Endothelial cell (in vitro differentiated cells): ENCODE measurements around the gene GAB2. TPM values are rescaled to one million over a fixed set of nuclear protein-coding genes. Genes with fewer than 3 reads are reported as not detected.

Source experiments
- DNase-seq: peaks from one replicate; pipeline ENCODE4 v3.0.0; 2021; ENCODE audit warnings: low spot score
- H3K27ac Mint-ChIP-seq: one replicate; pipeline ENCODE4 v1.8.0; 2021; ENCODE audit warnings: mixed read lengths, inconsistent platforms; ENCODE audit not compliant: unreplicated experiment
- H3K27me3 Mint-ChIP-seq: one replicate; pipeline ENCODE4 v1.8.0; 2021; ENCODE audit warnings: mild to moderate bottlenecking, moderate library complexity, mixed read lengths, inconsistent platforms; ENCODE audit not compliant: unreplicated experiment
- H3K36me3 Mint-ChIP-seq: one replicate; pipeline ENCODE4 v1.8.0; 2021; ENCODE audit warnings: mild to moderate bottlenecking, low read depth, mixed read lengths, inconsistent platforms; ENCODE audit not compliant: unreplicated experiment
- H3K4me1 Mint-ChIP-seq: one replicate; pipeline ENCODE4 v1.8.0; 2021; ENCODE audit warnings: mild to moderate bottlenecking, mixed read lengths, inconsistent platforms; ENCODE audit not compliant: unreplicated experiment
- H3K4me3 Mint-ChIP-seq: one replicate; pipeline ENCODE4 v1.8.0; 2021; ENCODE audit warnings: mild to moderate bottlenecking, mixed read lengths, inconsistent platforms; ENCODE audit not compliant: unreplicated experiment
- H3K9me3 Mint-ChIP-seq: one replicate; pipeline ENCODE4 v1.8.0; 2021; ENCODE audit warnings: mixed read lengths, inconsistent platforms; ENCODE audit not compliant: unreplicated experiment
- CTCF ChIP-seq: fragments of 200-600 bp; sonication (generic); IDR thresholded peaks from one replicate; pipeline ENCODE4 v1.5.0; 2021; ENCODE audit warnings: antibody characterized with exemption; ENCODE audit not compliant: unreplicated experiment
- total RNA-seq: library from RNA; stranded (reverse); fragmentation: NEBNext Ultra II Directional; extraction: Animal tissue kit (Norgen Biotek cat#: 25700); gene quantifications from one replicate; pipeline ENCODE4 v1.2.1, GENCODE V29; 2021; ENCODE audit not compliant: unreplicated experiment

Gene GAB2
- total RNA-seq, 1 donor from 2014 or later: 81.0 TPM

- H3K36me3 Mint-ChIP-seq: peaks cover 4% of the 10 kb centered on the region
Observed at GRCh38 chr11:78402847-78403246, 14.8 kb downstream of the GAB2 start.

GRCh38 chr11:78400702-78401101 lies 16.9 kb downstream of the GAB2 start:
- DNase-seq: no peak
- peaks cover 4% of the 10 kb centered on the region for H3K36me3 Mint-ChIP-seq
- H3K4me1 Mint-ChIP-seq: peaks cover 21% of the 10 kb centered on the region
- peaks cover 1% of the 10 kb centered on the region for H3K27me3 Mint-ChIP-seq
- no peak overlapping the region for H3K4me3 Mint-ChIP-seq
- no peak overlapping the region for H3K27ac Mint-ChIP-seq
- TF ChIP-seq CTCF: no peak
- no peaks in the 10 kb centered on the region for H3K9me3 Mint-ChIP-seq

More at GRCh38 chr11:78402847-78403246, 14.8 kb downstream of the GAB2 start:
- no peak overlapping the region for H3K27ac Mint-ChIP-seq
- peaks cover 28% of the 10 kb centered on the region for H3K4me1 Mint-ChIP-seq
- no peaks in the 10 kb centered on the region for H3K9me3 Mint-ChIP-seq
- no peak for TF ChIP-seq CTCF
- no peak for DNase-seq
- H3K27me3 Mint-ChIP-seq: peaks cover 5% of the 10 kb centered on the region
- no peak overlapping the region for H3K4me3 Mint-ChIP-seq

GRCh38 chr11:78400116-78400515 lies 17.5 kb downstream of the GAB2 start:
- H3K4me1 Mint-ChIP-seq: peaks cover 21% of the 10 kb centered on the region
- H3K36me3 Mint-ChIP-seq: peaks cover 4% of the 10 kb centered on the region
- no peaks in the 10 kb centered on the region for H3K9me3 Mint-ChIP-seq
- no peak for TF ChIP-seq CTCF
- DNase-seq: no peak
- peaks cover 1% of the 10 kb centered on the region for H3K27me3 Mint-ChIP-seq
- H3K4me3 Mint-ChIP-seq: peak overlapping the region; percentile 24
- peak overlapping the region; percentile 62 for H3K27ac Mint-ChIP-seq

GRCh38 chr11:78399136-78399535 lies 18.5 kb downstream of the GAB2 start:
- no peak overlapping the region for H3K4me3 Mint-ChIP-seq
- no peak for DNase-seq
- H3K9me3 Mint-ChIP-seq: no peaks in the 10 kb centered on the region
- H3K4me1 Mint-ChIP-seq: peaks cover 28% of the 10 kb centered on the region
- H3K36me3 Mint-ChIP-seq: peaks cover 12% of the 10 kb centered on the region
- peaks cover 1% of the 10 kb centered on the region for H3K27me3 Mint-ChIP-seq
- no peak overlapping the region for H3K27ac Mint-ChIP-seq
- TF ChIP-seq CTCF: no peak

GRCh38 chr11:78398715-78399114 lies 18.9 kb downstream of the GAB2 start:
- no peak overlapping the region for H3K4me3 Mint-ChIP-seq
- H3K36me3 Mint-ChIP-seq: peaks cover 12% of the 10 kb centered on the region
- H3K4me1 Mint-ChIP-seq: peaks cover 27% of the 10 kb centered on the region
- TF ChIP-seq CTCF: no peak
- H3K27me3 Mint-ChIP-seq: peaks cover 1% of the 10 kb centered on the region
- H3K9me3 Mint-ChIP-seq: no peaks in the 10 kb centered on the region
- no peak overlapping the region for H3K27ac Mint-ChIP-seq
- DNase-seq: no peak
